Measurements from ENCODE around the gene NPFFR2. TPM values are rescaled to one million over a fixed set of nuclear protein-coding genes. Genes with fewer than 3 reads are reported as not detected.

The NPFFR2 gene
- not detected for polyA plus RNA-seq (2012; ENCODE audit: low read depth, missing spikeins)

GRCh38 chr4:72031868-72032608 is at the start of gene NPFFR2:
Gene NPFFR2, plus strand, starts transcription at chr4:72032000. Its CDS starts 96,592 bp downstream, at chr4:72128592.
- no peak for FAIRE-seq
- no peak for DNase-seq (ENCODE audit: insufficient read length, low spot score)
- TF ChIP-seq SPI1 (IDR thresholded peaks at IDR 0.05; ENCODE audit: low read depth, low read length) (no peak), POLR2A (IDR thresholded peaks at IDR 0.05; ENCODE audit: low read depth, low read length) (no peak), PAX5 (IDR thresholded peaks at IDR 0.05; ENCODE audit: insufficient read depth, low read length, severe bottlenecking) (no peak), POLR2AphosphoS5 (IDR thresholded peaks at IDR 0.05; ENCODE audit: low read depth, low read length) (no peak), TAF1 (IDR thresholded peaks at IDR 0.05; ENCODE audit: low read depth, low read length) (no peak), POU2F2 (IDR thresholded peaks at IDR 0.05; ENCODE audit: low read depth, low read length) (no peak)

- no peak for DNase-seq (ENCODE audit: insufficient read length, low spot score)
- FAIRE-seq, result no peak
- TF ChIP-seq PAX5 (IDR thresholded peaks at IDR 0.05; ENCODE audit: insufficient read depth, low read length, severe bottlenecking) (no peak), TAF1 (IDR thresholded peaks at IDR 0.05; ENCODE audit: low read depth, low read length) (no peak), SPI1 (IDR thresholded peaks at IDR 0.05; ENCODE audit: low read depth, low read length) (no peak)
These were observed 39.1 kb upstream of the NPFFR2 start for GRCh38 chr4:71992571-71993312.

GRCh38 chr4:71994559-71994958 is 37.2 kb upstream of the NPFFR2 start:
- DNase-seq (ENCODE audit: insufficient read length, low spot score), result no peak
- TF ChIP-seq TAF1 (IDR thresholded peaks at IDR 0.05; ENCODE audit: low read depth, low read length), result no peak
- TF ChIP-seq POLR2A (IDR thresholded peaks at IDR 0.05; ENCODE audit: low read depth, low read length), result no peak
- no peak for TF ChIP-seq POLR2AphosphoS5 (IDR thresholded peaks at IDR 0.05; ENCODE audit: low read depth, low read length)
- no peak for TF ChIP-seq SPI1 (IDR thresholded peaks at IDR 0.05; ENCODE audit: low read depth, low read length)
- TF ChIP-seq POU2F2 (IDR thresholded peaks at IDR 0.05; ENCODE audit: low read depth, low read length), result no peak
- no peak for TF ChIP-seq PAX5 (IDR thresholded peaks at IDR 0.05; ENCODE audit: insufficient read depth, low read length, severe bottlenecking)
- no peak for FAIRE-seq

- no peak for FAIRE-seq
- no peak for TF ChIP-seq POU2F2 (IDR thresholded peaks at IDR 0.05; ENCODE audit: low read depth, low read length)
- TF ChIP-seq POLR2AphosphoS5 (IDR thresholded peaks at IDR 0.05; ENCODE audit: low read depth, low read length), result no peak
- no peak for DNase-seq (ENCODE audit: insufficient read length, low spot score)
These were observed 36.5 kb upstream of the NPFFR2 start for GRCh38 chr4:71995297-71995696.

- TF ChIP-seq POLR2AphosphoS5 (IDR thresholded peaks at IDR 0.05; ENCODE audit: low read depth, low read length) (no peak), SPI1 (IDR thresholded peaks at IDR 0.05; ENCODE audit: low read depth, low read length) (no peak), TAF1 (IDR thresholded peaks at IDR 0.05; ENCODE audit: low read depth, low read length) (no peak), POU2F2 (IDR thresholded peaks at IDR 0.05; ENCODE audit: low read depth, low read length) (no peak), PAX5 (IDR thresholded peaks at IDR 0.05; ENCODE audit: insufficient read depth, low read length, severe bottlenecking) (no peak)
- FAIRE-seq, result no peak
- DNase-seq (ENCODE audit: insufficient read length, low spot score), result no peak
These were observed 25.2 kb upstream of the NPFFR2 start for GRCh38 chr4:72006586-72006985.

GRCh38 chr4:72011906-72012305 is 19.9 kb upstream of the NPFFR2 start:
- TF ChIP-seq POLR2AphosphoS5 (IDR thresholded peaks at IDR 0.05; ENCODE audit: low read depth, low read length) (no peak), SPI1 (IDR thresholded peaks at IDR 0.05; ENCODE audit: low read depth, low read length) (no peak), PAX5 (IDR thresholded peaks at IDR 0.05; ENCODE audit: insufficient read depth, low read length, severe bottlenecking) (no peak), TAF1 (IDR thresholded peaks at IDR 0.05; ENCODE audit: low read depth, low read length) (no peak), POLR2A (IDR thresholded peaks at IDR 0.05; ENCODE audit: low read depth, low read length) (no peak), POU2F2 (IDR thresholded peaks at IDR 0.05; ENCODE audit: low read depth, low read length) (no peak)
- no peak for FAIRE-seq
- no peak for DNase-seq (ENCODE audit: insufficient read length, low spot score)

- no peak for TF ChIP-seq POU2F2 (IDR thresholded peaks at IDR 0.05; ENCODE audit: low read depth, low read length)
- TF ChIP-seq SPI1 (IDR thresholded peaks at IDR 0.05; ENCODE audit: low read depth, low read length), result no peak
- no peak for TF ChIP-seq POLR2AphosphoS5 (IDR thresholded peaks at IDR 0.05; ENCODE audit: low read depth, low read length)
- TF ChIP-seq TAF1 (IDR thresholded peaks at IDR 0.05; ENCODE audit: low read depth, low read length), result no peak
- no peak for TF ChIP-seq POLR2A (IDR thresholded peaks at IDR 0.05; ENCODE audit: low read depth, low read length)
- no peak for TF ChIP-seq PAX5 (IDR thresholded peaks at IDR 0.05; ENCODE audit: insufficient read depth, low read length, severe bottlenecking)
- no peak for DNase-seq (ENCODE audit: insufficient read length, low spot score)
- FAIRE-seq, result no peak
These were observed 15.8 kb upstream of the NPFFR2 start for GRCh38 chr4:72016011-72016410.

GRCh38 chr4:72019688-72020087 is 12.1 kb upstream of the NPFFR2 start:
- TF ChIP-seq POU2F2 (IDR thresholded peaks at IDR 0.05; ENCODE audit: low read depth, low read length), result no peak
- FAIRE-seq, result no peak

GRCh38 chr4:72022553-72022952 is 9.2 kb upstream of the NPFFR2 start:
- TF ChIP-seq PAX5 (IDR thresholded peaks at IDR 0.05; ENCODE audit: insufficient read depth, low read length, severe bottlenecking) (no peak), SPI1 (IDR thresholded peaks at IDR 0.05; ENCODE audit: low read depth, low read length) (peak; percentile 91)
- no peak for DNase-seq (ENCODE audit: insufficient read length, low spot score)
- FAIRE-seq, result no peak

More at GRCh38 chr4:72019688-72020087, 12.1 kb upstream of the NPFFR2 start:
- DNase-seq (ENCODE audit: insufficient read length, low spot score), result no peak

- DNase-seq (ENCODE audit: insufficient read length, low spot score), result no peak
- no peak for FAIRE-seq
- TF ChIP-seq PAX5 (IDR thresholded peaks at IDR 0.05; ENCODE audit: insufficient read depth, low read length, severe bottlenecking), result no peak
- TF ChIP-seq POLR2A (IDR thresholded peaks at IDR 0.05; ENCODE audit: low read depth, low read length), result no peak
- TF ChIP-seq POU2F2 (IDR thresholded peaks at IDR 0.05; ENCODE audit: low read depth, low read length), result no peak
- TF ChIP-seq SPI1 (IDR thresholded peaks at IDR 0.05; ENCODE audit: low read depth, low read length), result no peak
- no peak for TF ChIP-seq TAF1 (IDR thresholded peaks at IDR 0.05; ENCODE audit: low read depth, low read length)
- TF ChIP-seq POLR2AphosphoS5 (IDR thresholded peaks at IDR 0.05; ENCODE audit: low read depth, low read length), result no peak
These were observed 23.8 kb downstream of the NPFFR2 start for GRCh38 chr4:72055566-72055965.
